Karpas-422 (cell line): ENCODE measurements around the gene MTG2. TPM values are rescaled to one million over a fixed set of nuclear protein-coding genes. Genes with fewer than 3 reads are reported as not detected.

Experiments
- DNase-seq: peaks from one replicate; pipeline ENCODE4 v3.0.0-alpha.2; 2015
- H2AFZ ChIP-seq: fragments of 200-600 bp; sonication (generic); 2 replicates; pipeline ENCODE4 v1.6.1; 2014; ENCODE audit warnings: antibody characterized with exemption, low read length, mixed read lengths
- H3K27ac ChIP-seq: fragments of 200-600 bp; sonication (generic); 2 replicates; pipeline ENCODE4 v1.5.1; 2014; ENCODE audit warnings: mild to moderate bottlenecking, low read length, moderate library complexity
- H3K27me3 ChIP-seq: fragments of 200-600 bp; sonication (generic); 2 replicates; pipeline ENCODE4 v1.6.1; 2014; ENCODE audit warnings: low read length, mixed read lengths
- H3K36me3 ChIP-seq: fragments of 200-600 bp; sonication (generic); 2 replicates; pipeline ENCODE4 v1.6.1; 2014; ENCODE audit warnings: low read length, mixed read lengths; ENCODE audit not compliant: insufficient read depth
- H3K4me1 ChIP-seq: fragments of 200-600 bp; sonication (generic); 2 replicates; pipeline ENCODE4 v1.6.1; 2014; ENCODE audit warnings: mild to moderate bottlenecking, low read length, mixed read lengths
- H3K4me2 ChIP-seq: fragments of 200-600 bp; sonication (generic); 2 replicates; pipeline ENCODE4 v1.6.1; 2014; ENCODE audit warnings: low read length, low read depth, mild to moderate bottlenecking; ENCODE audit not compliant: poor library complexity, severe bottlenecking
- H3K4me3 ChIP-seq: fragments of 200-600 bp; sonication (generic); 2 replicates; pipeline ENCODE4 v1.5.1; 2014; ENCODE audit warnings: mild to moderate bottlenecking, antibody characterized with exemption, low read length, mixed read lengths
- H3K79me2 ChIP-seq: fragments of 200-600 bp; sonication (generic); 2 replicates; pipeline ENCODE4 v1.6.1; 2014; ENCODE audit warnings: mild to moderate bottlenecking, low read length, mixed read lengths
- H3K9ac ChIP-seq: fragments of 200-600 bp; sonication (generic); 2 replicates; pipeline ENCODE4 v1.6.0; 2014; ENCODE audit warnings: low read length
- H3K9me2 ChIP-seq: fragments of 200-600 bp; sonication (generic), shearing (Covaris generic); replicated peaks from 2 replicates; pipeline ENCODE4 v1.6.0; 2014; ENCODE audit warnings: mild to moderate bottlenecking, low read length, moderate library complexity; ENCODE audit not compliant: insufficient read depth
- H3K9me3 ChIP-seq: fragments of 300-700, 200-600 bp; sonication (generic); 2 replicates; pipeline ENCODE4 v1.6.1; 2014; ENCODE audit warnings: low read length, mixed read lengths
- H4K20me1 ChIP-seq: fragments of 200-600 bp; sonication (generic); 2 replicates; pipeline ENCODE4 v1.6.1; 2014; ENCODE audit warnings: mild to moderate bottlenecking, antibody characterized with exemption, low read length, low read depth; ENCODE audit not compliant: insufficient read depth
- total RNA-seq: library from RNA; depleted of rRNA; stranded (reverse); fragments of >200 nt; shearing (Covaris generic); gene quantifications from 2 replicates; pipeline ENCODE4 v1.2.3, GENCODE V29; 2014; ENCODE audit warnings: low replicate concordance

MTG2 gene
- total RNA-seq, 1 experiment from 2014 or later, result 20.2 TPM

DNA sequence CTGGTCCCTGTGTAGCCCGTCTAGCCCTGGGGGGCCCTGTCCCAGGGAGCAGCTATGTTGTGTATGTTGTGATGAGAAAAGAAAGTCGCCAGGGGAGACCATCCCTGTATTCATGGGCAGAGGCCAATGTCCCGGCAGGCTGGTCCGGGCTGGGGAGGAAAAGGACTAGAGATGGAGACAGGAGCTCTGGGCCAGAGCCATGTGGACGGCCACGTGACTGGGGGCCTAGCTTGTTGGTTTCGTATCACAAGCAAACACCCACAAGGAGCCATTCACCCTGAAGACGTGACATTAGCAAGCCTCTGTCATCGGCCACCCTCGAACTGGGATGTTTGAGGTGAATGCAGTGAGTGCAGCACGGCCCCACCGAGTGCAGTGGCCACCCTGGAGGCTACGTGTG, 40.1 kb downstream of the MTG2 start:
- H3K36me3 ChIP-seq, result no peaks in the 10 kb centered on the region
- no peak overlapping the region for H3K27ac ChIP-seq
- no peaks in the 10 kb centered on the region for H3K9me3 ChIP-seq
- no peak overlapping the region for H3K9ac ChIP-seq
- no peak for DNase-seq
- no peaks in the 10 kb centered on the region for H3K79me2 ChIP-seq
- H3K4me2 ChIP-seq, result no peak overlapping the region
- no peak overlapping the region for H3K4me3 ChIP-seq
- no peak overlapping the region for H2AFZ ChIP-seq
- H4K20me1 ChIP-seq, result peaks cover 16% of the 10 kb centered on the region
- H3K4me1 ChIP-seq, result peaks cover 13% of the 10 kb centered on the region
- no peaks in the 10 kb centered on the region for H3K9me2 ChIP-seq
- no peaks in the 10 kb centered on the region for H3K27me3 ChIP-seq

DNA sequence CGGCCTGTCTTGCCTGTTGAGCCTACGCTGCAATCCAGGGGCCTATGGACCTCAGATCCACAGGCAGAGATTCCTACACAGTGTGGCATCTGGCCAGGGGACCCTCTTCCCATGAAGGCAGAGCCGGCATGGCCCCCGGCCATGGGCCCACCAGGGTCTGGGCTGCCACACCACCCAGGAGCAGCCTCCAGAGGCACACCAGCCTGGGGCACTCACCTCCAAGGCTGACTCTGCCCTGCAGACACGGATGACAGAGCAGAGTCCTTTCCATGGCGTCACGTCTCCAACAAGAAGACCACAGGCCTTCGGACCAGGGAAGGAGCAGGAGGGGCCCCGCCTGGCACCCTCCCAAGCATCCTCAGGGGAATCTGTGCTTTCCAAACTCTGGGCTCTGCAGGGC, 40.7 kb downstream of the MTG2 start:
- H3K4me3 ChIP-seq, result no peak overlapping the region
- H3K4me2 ChIP-seq, result no peak overlapping the region
- no peaks in the 10 kb centered on the region for H3K79me2 ChIP-seq
- no peak for DNase-seq
- H3K9me2 ChIP-seq, result no peaks in the 10 kb centered on the region
- H3K9me3 ChIP-seq, result no peaks in the 10 kb centered on the region
- H3K9ac ChIP-seq, result no peak overlapping the region
- no peaks in the 10 kb centered on the region for H3K36me3 ChIP-seq
- H3K4me1 ChIP-seq, result peaks cover 7% of the 10 kb centered on the region; the same call in 1 of the 2 replicates
- no peak overlapping the region for H3K27ac ChIP-seq
- peaks cover 11% of the 10 kb centered on the region; the same call in 1 of the 2 replicates for H4K20me1 ChIP-seq
- H3K27me3 ChIP-seq, result no peaks in the 10 kb centered on the region
- no peak overlapping the region for H2AFZ ChIP-seq

DNA sequence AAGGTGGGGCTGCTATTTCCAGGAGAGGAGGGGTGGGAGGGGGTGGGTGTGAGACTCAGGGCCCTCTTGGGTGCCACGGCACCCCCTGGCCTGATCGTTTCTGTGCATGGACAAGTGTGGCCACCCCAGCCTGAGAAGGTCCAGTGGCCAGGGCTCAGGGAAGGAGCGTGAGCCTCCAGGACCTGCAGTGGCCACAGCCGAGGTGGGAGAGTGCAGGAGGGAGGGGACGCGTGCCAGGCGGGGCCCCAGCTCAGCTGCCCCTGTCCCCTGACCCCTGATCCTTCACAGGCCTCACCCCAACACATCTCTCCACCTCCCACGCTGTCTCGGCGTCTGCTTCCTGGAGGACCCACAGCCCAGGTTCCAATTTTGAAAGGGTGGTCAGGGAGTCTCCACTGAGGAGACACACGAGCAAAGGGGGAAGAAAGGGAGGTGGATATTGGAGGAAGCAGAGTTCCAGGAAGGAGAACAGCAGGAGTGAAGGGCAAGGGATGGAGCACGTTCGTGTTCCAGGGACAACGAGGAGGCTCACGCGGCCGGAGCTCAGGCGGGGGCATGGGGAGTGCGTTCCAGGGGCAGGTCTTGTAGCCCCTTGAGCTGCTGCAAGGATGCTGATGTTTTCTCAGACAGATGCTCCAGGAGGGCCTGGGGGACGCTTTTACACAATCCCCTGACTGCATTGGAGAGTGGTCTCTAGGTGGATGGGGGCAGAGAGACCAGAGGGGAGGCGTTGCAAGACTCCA, 41.5 kb downstream of the MTG2 start:
- DNase-seq, result no peak
- H4K20me1 ChIP-seq, result peaks cover 6% of the 10 kb centered on the region; the same call in 1 of the 2 replicates
- H3K4me2 ChIP-seq, result no peak overlapping the region
- H3K4me1 ChIP-seq, result peaks cover 7% of the 10 kb centered on the region; the same call in 1 of the 2 replicates
- no peaks in the 10 kb centered on the region for H3K9me3 ChIP-seq
- H3K4me3 ChIP-seq, result no peak overlapping the region
- no peak overlapping the region for H2AFZ ChIP-seq
- no peak overlapping the region for H3K27ac ChIP-seq
- no peaks in the 10 kb centered on the region for H3K9me2 ChIP-seq
- no peaks in the 10 kb centered on the region for H3K36me3 ChIP-seq
- H3K79me2 ChIP-seq, result no peaks in the 10 kb centered on the region
- no peaks in the 10 kb centered on the region for H3K27me3 ChIP-seq
- H3K9ac ChIP-seq, result no peak overlapping the region

DNA sequence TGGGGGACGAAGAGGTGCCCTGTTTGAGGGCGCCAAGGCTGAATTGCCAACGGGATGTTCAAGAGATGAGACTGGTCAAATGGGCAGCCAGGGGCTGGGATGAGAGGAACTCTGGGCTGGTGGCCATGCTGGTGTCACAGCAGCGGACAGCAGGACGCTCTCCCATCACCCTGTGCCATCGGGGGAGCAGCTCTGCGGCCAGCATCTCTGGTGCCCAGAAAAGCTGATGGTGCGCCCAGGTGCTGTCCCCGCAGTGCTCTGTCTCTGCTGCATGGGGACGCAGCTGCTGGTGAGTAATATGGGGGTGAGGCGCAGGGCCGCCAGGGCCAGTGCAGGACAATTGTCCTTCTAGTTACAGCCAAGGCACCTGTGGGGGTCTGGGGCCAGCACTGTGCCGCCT, 42.2 kb downstream of the MTG2 start:
- no peaks in the 10 kb centered on the region for H3K27me3 ChIP-seq

DNA sequence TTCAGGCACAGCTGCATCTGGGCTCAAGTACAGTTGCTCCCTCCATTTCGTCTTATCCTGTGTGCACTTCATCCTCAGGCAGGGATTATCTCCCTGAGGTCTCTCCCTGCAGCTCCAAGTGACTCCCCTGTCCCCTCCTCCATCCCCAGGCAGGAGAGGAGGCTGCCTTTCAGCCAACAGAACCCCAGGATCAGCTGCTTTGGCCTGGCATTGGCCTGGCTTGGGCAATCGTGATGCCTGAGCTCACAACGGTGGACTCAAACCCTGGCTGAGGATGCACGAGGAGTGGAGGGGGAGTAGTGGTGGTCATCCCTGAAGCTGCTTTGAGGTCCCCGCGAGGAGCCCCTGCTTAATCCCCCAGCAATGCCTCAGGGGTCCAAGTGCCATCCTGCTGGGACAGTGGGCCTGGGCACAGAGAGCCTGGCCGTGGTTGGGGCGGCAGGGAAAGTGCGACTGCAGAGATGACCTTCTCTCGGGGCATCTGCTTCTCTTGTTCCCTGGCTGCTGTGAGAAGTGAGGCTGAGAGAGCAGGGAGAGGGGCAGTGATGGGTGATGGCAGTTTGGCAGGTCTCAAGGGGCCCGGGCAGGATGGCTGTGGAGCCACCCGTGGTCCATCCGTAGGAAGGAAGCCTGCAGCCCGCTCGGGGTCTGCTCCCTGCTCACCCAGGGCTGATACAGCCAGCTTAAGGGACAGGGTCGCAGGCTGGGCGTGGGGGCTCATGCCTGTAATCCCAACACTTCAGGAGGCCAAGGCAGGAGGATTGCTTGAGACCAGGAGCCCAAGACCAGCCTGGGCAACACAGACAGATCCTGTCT, 43.2 kb downstream of the MTG2 start:
- no peak overlapping the region for H3K4me3 ChIP-seq
- H3K4me1 ChIP-seq, result peaks cover 7% of the 10 kb centered on the region; the same call in 1 of the 2 replicates
- H3K9me3 ChIP-seq, result no peaks in the 10 kb centered on the region
- H2AFZ ChIP-seq, result no peak overlapping the region
- H4K20me1 ChIP-seq, result peaks cover 3% of the 10 kb centered on the region; the same call in 1 of the 2 replicates
- H3K79me2 ChIP-seq, result no peaks in the 10 kb centered on the region
- no peak overlapping the region for H3K9ac ChIP-seq
- H3K36me3 ChIP-seq, result no peaks in the 10 kb centered on the region
- no peak for DNase-seq
- no peaks in the 10 kb centered on the region for H3K9me2 ChIP-seq
- no peak overlapping the region for H3K4me2 ChIP-seq
- no peaks in the 10 kb centered on the region for H3K27me3 ChIP-seq
- H3K27ac ChIP-seq, result no peak overlapping the region

More for the DNA sequence above, 42.2 kb downstream of the MTG2 start:
- Histone ChIP-seq H3K27ac (no peak overlapping the region), H3K9ac (no peak overlapping the region), H3K36me3 (no peaks in the 10 kb centered on the region), H4K20me1 (peaks cover 6% of the 10 kb centered on the region; the same call in 1 of the 2 replicates), H3K9me2 (no peaks in the 10 kb centered on the region), H3K4me3 (no peak overlapping the region), H3K9me3 (no peaks in the 10 kb centered on the region), H3K79me2 (no peaks in the 10 kb centered on the region), H3K4me1 (peaks cover 7% of the 10 kb centered on the region; the same call in 1 of the 2 replicates), H3K4me2 (no peak overlapping the region), H2AFZ (no peak overlapping the region)
- no peak for DNase-seq

DNA sequence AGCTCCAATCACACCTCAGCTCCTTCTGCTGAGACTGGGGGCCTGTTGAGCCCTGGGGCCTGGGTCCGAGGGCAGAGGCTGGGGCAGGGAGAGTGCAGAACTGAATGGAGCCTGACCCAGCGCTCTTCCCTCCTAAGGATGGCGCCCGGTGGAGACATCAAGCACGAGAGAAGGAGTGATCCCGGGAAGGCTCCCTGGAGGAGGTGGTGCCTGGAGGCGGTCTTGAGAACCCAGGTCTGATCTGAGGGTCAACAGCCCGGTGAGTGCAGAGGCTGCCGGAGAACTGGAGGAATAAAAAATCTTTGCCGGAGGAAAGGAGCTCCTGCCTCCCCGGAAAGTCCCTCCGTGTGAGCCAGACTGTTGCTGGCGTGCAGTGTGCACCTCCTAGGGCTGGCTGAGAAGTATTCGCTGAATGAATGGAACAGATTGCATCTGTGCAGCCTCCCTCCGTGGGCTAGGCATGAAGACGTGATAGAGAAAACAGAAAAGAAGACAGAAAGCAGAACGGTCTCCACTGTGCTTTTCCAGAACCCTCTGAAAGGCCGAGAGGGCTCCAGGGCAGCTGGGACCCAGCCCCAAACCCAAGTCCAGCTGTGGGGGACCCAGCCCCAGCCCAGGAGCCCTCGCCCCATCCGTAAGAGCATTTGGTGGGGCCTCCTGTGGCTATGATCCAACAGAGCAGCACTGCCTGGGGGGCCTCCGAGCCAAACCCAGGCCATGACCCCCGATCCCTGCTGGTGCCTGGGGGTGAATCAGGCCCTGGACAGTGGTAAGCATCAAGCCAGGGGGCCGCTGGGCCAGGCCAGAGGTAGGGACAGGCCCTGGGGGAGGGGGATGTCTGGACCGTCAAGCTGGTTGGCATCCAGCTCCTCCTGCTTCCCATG, 44.1 kb downstream of the MTG2 start:
- Histone ChIP-seq H3K79me2 (no peaks in the 10 kb centered on the region), H3K27me3 (no peaks in the 10 kb centered on the region), H3K9me2 (no peaks in the 10 kb centered on the region), H2AFZ (no peak overlapping the region), H3K4me1 (peaks cover 7% of the 10 kb centered on the region; the same call in 1 of the 2 replicates), H3K27ac (no peak overlapping the region), H3K4me2 (no peak overlapping the region), H3K36me3 (no peaks in the 10 kb centered on the region), H4K20me1 (no peaks in the 10 kb centered on the region; the same call in 1 of the 2 replicates), H3K9ac (no peak overlapping the region), H3K4me3 (no peak overlapping the region), H3K9me3 (no peaks in the 10 kb centered on the region)
- DNase-seq, result no peak

DNA sequence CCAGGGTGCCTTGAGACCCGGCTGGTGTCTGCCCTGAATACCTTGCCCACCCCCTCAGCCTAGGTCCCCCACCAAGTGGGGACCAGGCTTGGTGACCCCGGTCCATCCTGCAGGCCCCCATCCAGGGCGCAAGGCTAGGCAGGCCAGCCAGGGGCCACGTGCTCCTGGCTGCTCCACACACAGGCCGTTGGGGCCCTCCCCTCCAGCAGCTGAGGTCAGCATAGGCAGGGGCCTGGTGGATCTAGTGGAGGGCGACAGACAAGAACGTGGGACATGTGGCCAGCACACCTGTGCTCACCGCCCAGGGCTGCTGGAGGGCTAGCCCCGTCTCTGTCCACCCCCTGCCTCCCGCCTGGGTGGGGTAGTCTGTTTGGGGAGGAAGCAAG, 44.8 kb downstream of the MTG2 start:
- H3K4me2 ChIP-seq, result no peak overlapping the region
- H3K9ac ChIP-seq, result no peak overlapping the region
- H2AFZ ChIP-seq, result no peak overlapping the region
- peaks cover 7% of the 10 kb centered on the region; the same call in 1 of the 2 replicates for H3K4me1 ChIP-seq
- no peaks in the 10 kb centered on the region; the same call in 1 of the 2 replicates for H4K20me1 ChIP-seq
- no peaks in the 10 kb centered on the region for H3K79me2 ChIP-seq
- no peaks in the 10 kb centered on the region for H3K9me2 ChIP-seq
- no peak for DNase-seq
- no peaks in the 10 kb centered on the region for H3K36me3 ChIP-seq
- no peaks in the 10 kb centered on the region for H3K9me3 ChIP-seq
- no peaks in the 10 kb centered on the region for H3K27me3 ChIP-seq
- no peak overlapping the region for H3K4me3 ChIP-seq
- no peak overlapping the region for H3K27ac ChIP-seq
